ENCODE results near the gene MAGI2. TPM values are rescaled to one million over a fixed set of nuclear protein-coding genes. Genes with fewer than 3 reads are reported as not detected.

MAGI2 gene
- total and polyA plus RNA-seq, 8 donors, result 6.1 to 9.2 (median 7.1) TPM

DNA sequence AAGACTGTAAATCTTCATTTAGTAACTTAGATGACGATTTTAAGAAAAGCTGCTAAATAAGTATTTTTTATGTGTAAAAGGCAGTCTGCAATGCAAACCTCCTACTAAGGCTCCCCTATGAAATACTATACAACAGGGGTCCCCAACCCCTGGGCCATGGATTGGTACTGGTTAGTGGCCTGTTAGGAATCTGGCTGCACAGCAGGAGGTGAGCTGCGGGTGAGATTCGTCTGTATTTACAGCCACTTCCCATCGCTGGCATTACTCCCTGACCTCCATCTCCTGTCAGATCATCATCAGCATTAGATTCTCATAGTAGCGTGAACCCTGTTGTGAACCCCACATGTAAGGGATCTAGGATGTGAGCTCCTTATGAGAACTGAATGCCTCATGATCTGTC, 580.4 kb downstream of the MAGI2 start:
- intact Hi-C loops (cut with DNase I), result no loop called here
- DNase-seq, result no peak
- H3K27me3 ChIP-seq, result no peaks in the 10 kb centered on the region
- TF ChIP-seq, protein P1, sequence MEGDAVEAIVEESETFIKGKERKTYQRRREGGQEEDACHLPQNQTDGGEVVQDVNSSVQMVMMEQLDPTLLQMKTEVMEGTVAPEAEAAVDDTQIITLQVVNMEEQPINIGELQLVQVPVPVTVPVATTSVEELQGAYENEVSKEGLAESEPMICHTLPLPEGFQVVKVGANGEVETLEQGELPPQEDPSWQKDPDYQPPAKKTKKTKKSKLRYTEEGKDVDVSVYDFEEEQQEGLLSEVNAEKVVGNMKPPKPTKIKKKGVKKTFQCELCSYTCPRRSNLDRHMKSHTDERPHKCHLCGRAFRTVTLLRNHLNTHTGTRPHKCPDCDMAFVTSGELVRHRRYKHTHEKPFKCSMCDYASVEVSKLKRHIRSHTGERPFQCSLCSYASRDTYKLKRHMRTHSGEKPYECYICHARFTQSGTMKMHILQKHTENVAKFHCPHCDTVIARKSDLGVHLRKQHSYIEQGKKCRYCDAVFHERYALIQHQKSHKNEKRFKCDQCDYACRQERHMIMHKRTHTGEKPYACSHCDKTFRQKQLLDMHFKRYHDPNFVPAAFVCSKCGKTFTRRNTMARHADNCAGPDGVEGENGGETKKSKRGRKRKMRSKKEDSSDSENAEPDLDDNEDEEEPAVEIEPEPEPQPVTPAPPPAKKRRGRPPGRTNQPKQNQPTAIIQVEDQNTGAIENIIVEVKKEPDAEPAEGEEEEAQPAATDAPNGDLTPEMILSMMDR (IDR thresholded peaks at IDR 0.05), result no peak
- peaks cover 0 to 30% of the 10 kb centered on the region in 2 donors for H3K9me3 ChIP-seq
- ATAC-seq, result no peak
- no peaks in the 10 kb centered on the region for H3K4me1 ChIP-seq
- H3K27ac ChIP-seq, result no peak overlapping the region
- no peak overlapping the region for H3K4me3 ChIP-seq
- H3K36me3 ChIP-seq, result no peaks in the 10 kb centered on the region

DNA sequence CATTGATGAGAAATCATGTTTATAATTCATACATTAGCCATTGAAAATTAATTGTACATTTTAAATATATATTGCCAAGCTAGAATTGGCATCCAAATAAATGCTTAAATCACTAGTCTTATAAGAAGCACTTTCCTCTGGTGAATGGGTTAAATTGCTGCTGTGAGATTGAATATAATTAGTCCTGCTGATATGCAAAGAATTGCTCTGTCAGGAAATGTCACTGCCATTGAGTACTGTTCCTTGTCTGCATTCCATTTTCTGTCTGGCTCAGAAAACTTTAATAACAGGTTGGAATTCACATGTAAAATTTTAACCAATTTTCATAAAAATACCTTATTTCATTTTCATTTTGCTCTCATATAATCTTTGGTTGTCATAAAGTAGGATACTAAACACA, 589.1 kb downstream of the MAGI2 start:
- intact Hi-C loops (cut with DNase I), result no loop called here
- no peaks in the 10 kb centered on the region for H3K27me3 ChIP-seq
- ATAC-seq (no peak), DNase-seq (no peak)
- no peak overlapping the region for H3K27ac ChIP-seq
- no peaks in the 10 kb centered on the region for H3K4me1 ChIP-seq
- no peak overlapping the region for H3K4me3 ChIP-seq
- TF ChIP-seq, protein P1 (IDR thresholded peaks at IDR 0.05), result no peak
- H3K36me3 ChIP-seq, result no peaks in the 10 kb centered on the region
- H3K9me3 ChIP-seq, result peaks cover 0 to 22% of the 10 kb centered on the region in 2 donors

DNA sequence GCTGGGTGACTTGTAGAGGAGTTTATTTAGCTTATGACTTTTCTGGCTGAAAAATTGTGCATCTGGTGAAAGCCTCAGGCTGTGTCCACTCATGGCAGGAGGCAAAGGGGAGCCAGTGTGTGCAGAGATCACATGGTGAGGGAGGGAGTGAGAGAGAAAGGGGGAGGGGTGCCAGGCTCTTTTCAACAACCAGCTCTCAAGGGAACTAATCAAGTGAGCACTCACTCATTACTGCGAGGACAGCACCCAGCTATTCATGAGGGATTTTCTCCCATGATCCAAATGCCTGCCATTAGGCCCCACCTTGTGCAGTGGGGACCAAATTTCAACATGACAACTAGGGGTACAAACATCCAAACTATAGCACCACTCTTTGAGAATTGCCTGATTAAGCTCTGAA, 590.2 kb downstream of the MAGI2 start:
- Histone ChIP-seq H3K36me3 (no peaks in the 10 kb centered on the region), H3K4me3 (no peak overlapping the region), H3K27me3 (no peaks in the 10 kb centered on the region), H3K9me3 (peaks cover 0 to 15% of the 10 kb centered on the region in 2 donors), H3K27ac (no peak overlapping the region), H3K4me1 (no peaks in the 10 kb centered on the region)
- intact Hi-C loops (cut with DNase I), result no loop called here
- TF ChIP-seq, protein P1 (IDR thresholded peaks at IDR 0.05), result no peak
- DNase-seq, result peak in 1 of 4 donors; percentile 9
- peak; percentile 63 for ATAC-seq

DNA sequence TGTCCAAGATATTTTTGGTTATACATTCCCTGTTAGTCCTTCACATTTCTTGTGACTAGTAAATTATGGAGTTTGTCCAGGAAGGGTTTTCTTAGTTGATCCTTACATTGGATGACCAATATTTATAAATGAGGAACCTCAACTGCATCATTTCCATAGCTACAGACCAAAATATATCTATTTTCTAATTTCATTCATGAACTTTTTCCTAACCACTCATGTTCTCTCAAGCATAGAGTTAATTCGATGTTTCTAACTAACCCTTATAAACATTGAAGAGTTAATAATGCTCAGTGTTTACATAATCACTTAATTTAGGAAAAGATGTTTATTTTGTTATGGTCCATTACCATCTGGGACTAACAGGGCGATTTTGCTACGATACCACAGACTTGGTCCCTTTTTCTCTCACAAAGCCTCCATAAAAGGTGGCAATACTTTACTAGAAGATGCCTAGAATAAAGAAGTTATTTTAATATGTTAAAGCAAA, 591.0 kb downstream of the MAGI2 start:
- Histone ChIP-seq H3K4me3 (no peak overlapping the region), H3K27ac (no peak overlapping the region), H3K9me3 (peaks cover 0 to 11% of the 10 kb centered on the region in 2 donors), H3K27me3 (no peaks in the 10 kb centered on the region), H3K36me3 (no peaks in the 10 kb centered on the region), H3K4me1 (no peaks in the 10 kb centered on the region)
- intact Hi-C loops (cut with DNase I), result no loop called here
- DNase-seq (peak in 1 of 4 donors; percentile 10), ATAC-seq (no peak)
- TF ChIP-seq, protein P1 (IDR thresholded peaks at IDR 0.05), result no peak

DNA sequence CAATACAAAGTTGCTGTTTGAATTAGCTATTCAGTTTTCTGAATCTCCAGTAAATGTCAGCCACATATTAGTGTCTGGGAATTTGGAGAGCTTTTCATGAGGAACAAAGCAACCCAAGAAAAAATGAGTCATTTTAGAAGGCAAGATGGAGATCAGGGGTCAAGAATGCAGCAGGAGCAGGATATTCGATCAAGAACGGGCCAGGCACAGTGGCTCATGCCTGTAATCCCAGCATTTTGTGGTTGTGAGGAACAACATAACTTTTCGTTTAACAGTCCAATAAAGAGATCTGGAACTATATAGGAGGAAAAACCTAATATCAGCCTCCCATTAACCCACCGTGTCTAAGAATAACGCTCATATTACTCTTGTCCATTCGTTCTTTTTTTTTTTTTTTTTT, 600.5 kb downstream of the MAGI2 start:
- intact Hi-C loops (cut with DNase I), result no loop called here
- TF ChIP-seq, protein P1 (IDR thresholded peaks at IDR 0.05), result no peak
- Histone ChIP-seq H3K4me1 (no peaks in the 10 kb centered on the region), H3K4me3 (no peak overlapping the region), H3K27me3 (no peaks in the 10 kb centered on the region), H3K9me3 (peaks cover 0 to 5% of the 10 kb centered on the region in 2 donors), H3K36me3 (no peaks in the 10 kb centered on the region), H3K27ac (no peak overlapping the region)
- DNase-seq (no peak), ATAC-seq (no peak)

Measured in left lung (tissue), 10 donors.